Suprapubic skin (tissue), 4 donors: ENCODE data around the gene FLVCR1. TPM values are rescaled to one million over a fixed set of nuclear protein-coding genes. Genes with fewer than 3 reads are reported as not detected.

ENCODE experiments used
- DNase-seq, 2 donors: peaks; one replicate each; pipeline ENCODE4 v3.0.0-alpha.2; 2019; ENCODE audit warnings: low spot score in 2 of 2
- H3K27ac ChIP-seq: fragments of 200-600 bp; sonication (generic); one replicate; pipeline ENCODE4 v1.5.1; 2019
- H3K27me3 ChIP-seq: fragments of 200-600 bp; sonication (generic); one replicate; pipeline ENCODE4 v1.5.1; 2019
- H3K36me3 ChIP-seq: fragments of 200-600 bp; sonication (generic); one replicate; pipeline ENCODE4 v1.5.1; 2019
- H3K4me1 ChIP-seq: fragments of 200-600 bp; sonication (generic); one replicate; pipeline ENCODE4 v1.5.1; 2019
- H3K4me3 ChIP-seq: fragments of 200-600 bp; sonication (generic); one replicate; pipeline ENCODE4 v1.5.1; 2019; ENCODE audit warnings: mild to moderate bottlenecking
- H3K9me3 ChIP-seq: fragments of 200-600 bp; sonication (generic); one replicate; pipeline ENCODE4 v1.5.1; 2019
- CTCF ChIP-seq, 2 donors: fragments of 200-600 bp in 1 of 2; fragments of 450-650 bp in 1 of 2; sonication (generic) in 1 of 2; IDR thresholded peaks; one replicate each; pipeline ENCODE4 v1.5.1; 2016 to 2019; ENCODE audit warnings: antibody characterized with exemption in 2 of 2, mild to moderate bottlenecking in 1 of 2, moderate library complexity in 1 of 2
- EP300 ChIP-seq: sonication (generic); formaldehyde crosslinking; IDR thresholded peaks from one replicate; pipeline ENCODE4 v1.6.1; 2017; ENCODE audit warnings: antibody characterized with exemption
- POLR2A ChIP-seq, 2 donors: fragments of 450-650 bp; IDR thresholded peaks; one replicate each; pipeline ENCODE4 v1.6.1; 2017; ENCODE audit warnings: antibody characterized with exemption in 2 of 2, mild to moderate bottlenecking in 2 of 2, moderate library complexity in 2 of 2
- POLR2AphosphoS5 ChIP-seq, 3 donors: sonication (generic); formaldehyde crosslinking; IDR thresholded peaks; one replicate each; pipeline ENCODE4 v1.6.1; 2017; ENCODE audit warnings: antibody characterized with exemption in 3 of 3
- WGBS: methylation state at CpG from one replicate; pipeline ENCODE4 v1.1.5; 2018; 5-methylcytosine and 5-hydroxymethylcytosine counted together
- total RNA-seq, 4 donors: library from RNA; depleted of rRNA; stranded (reverse); fragments of >200 nt; gene quantifications; one replicate each; pipeline ENCODE4 v1.1.0, GENCODE V29; 2016

Gene FLVCR1
- total RNA-seq, 4 donors from 2014 or later = 4.3 to 8.5 (median 6.3) TPM

- Histone ChIP-seq H3K9me3 (no peaks in the 10 kb centered on the region), H3K27ac (no peak overlapping the region), H3K4me3 (no peak overlapping the region), H3K4me1 (peaks cover 2% of the 10 kb centered on the region), H3K36me3 (no peaks in the 10 kb centered on the region), H3K27me3 (no peaks in the 10 kb centered on the region)
- TF ChIP-seq CTCF (IDR thresholded peaks at IDR 0.05) (no peak), POLR2A (IDR thresholded peaks at IDR 0.05) (no peak), EP300 (no peak), POLR2AphosphoS5 (IDR thresholded peaks at IDR 0.05) (no peak)
- DNase-seq = no peak
- WGBS = 90% methylated on average over 3 of the region's 3 CpGs
Measured at GRCh38 chr1:212937034-212937433, 79.0 kb downstream of the FLVCR1 start.

- Histone ChIP-seq H3K36me3 (no peaks in the 10 kb centered on the region), H3K9me3 (no peaks in the 10 kb centered on the region), H3K4me1 (peaks cover 2% of the 10 kb centered on the region), H3K27ac (no peak overlapping the region), H3K27me3 (no peaks in the 10 kb centered on the region), H3K4me3 (no peak overlapping the region)
- TF ChIP-seq CTCF (IDR thresholded peaks at IDR 0.05) (no peak), POLR2AphosphoS5 (IDR thresholded peaks at IDR 0.05) (no peak), POLR2A (IDR thresholded peaks at IDR 0.05) (no peak), EP300 (no peak)
- no peak for DNase-seq
- WGBS = 93% methylated on average over 6 of the region's 6 CpGs
Measured at GRCh38 chr1:212938846-212939245, 80.8 kb downstream of the FLVCR1 start.

GRCh38 chr1:212941452-212941851 lies 83.4 kb downstream of the FLVCR1 start:
- TF ChIP-seq EP300 = no peak
- no peak for TF ChIP-seq POLR2AphosphoS5 (IDR thresholded peaks at IDR 0.05)
- Histone ChIP-seq H3K9me3 (no peaks in the 10 kb centered on the region), H3K27ac (no peak overlapping the region), H3K27me3 (no peaks in the 10 kb centered on the region), H3K36me3 (no peaks in the 10 kb centered on the region), H3K4me1 (peaks cover 2% of the 10 kb centered on the region), H3K4me3 (no peak overlapping the region)
- no peak for DNase-seq
- WGBS = 74% methylated on average over 1 of the region's 1 CpG

- no peaks in the 10 kb centered on the region for H3K9me3 ChIP-seq
- H3K27ac ChIP-seq = no peak overlapping the region
- no peaks in the 10 kb centered on the region for H3K4me1 ChIP-seq
- H3K36me3 ChIP-seq = no peaks in the 10 kb centered on the region
- TF ChIP-seq POLR2A (IDR thresholded peaks at IDR 0.05) (no peak), POLR2AphosphoS5 (IDR thresholded peaks at IDR 0.05) (no peak), CTCF (IDR thresholded peaks at IDR 0.05) (no peak)
- no peak for DNase-seq
- 80% methylated on average over 6 of the region's 6 CpGs for WGBS
- H3K27me3 ChIP-seq = no peaks in the 10 kb centered on the region
- H3K4me3 ChIP-seq = no peak overlapping the region
Measured at GRCh38 chr1:212942679-212943392, 84.8 kb downstream of the FLVCR1 start.

- TF ChIP-seq POLR2A (IDR thresholded peaks at IDR 0.05) (no peak), EP300 (no peak), POLR2AphosphoS5 (IDR thresholded peaks at IDR 0.05) (no peak), CTCF (IDR thresholded peaks at IDR 0.05) (no peak)
- Histone ChIP-seq H3K4me1 (no peaks in the 10 kb centered on the region), H3K4me3 (no peak overlapping the region), H3K36me3 (no peaks in the 10 kb centered on the region), H3K27ac (no peak overlapping the region), H3K9me3 (no peaks in the 10 kb centered on the region), H3K27me3 (no peaks in the 10 kb centered on the region)
- no peak for DNase-seq
- WGBS = 77% methylated on average over 4 of the region's 4 CpGs
Measured at GRCh38 chr1:212943393-212943710, 85.3 kb downstream of the FLVCR1 start.
